HepG2 (cell line): ENCODE results near the gene SLC35A2. TPM values are rescaled to one million over a fixed set of nuclear protein-coding genes. Genes with fewer than 3 reads are reported as not detected.

ENCODE experiments used
- ATAC-seq: fragments of 200-7000 bp; cut with Tn5 transposase; 3 replicates; pipeline ENCODE4 v1.9.1; 2020; ENCODE audit warnings: mild to moderate bottlenecking, moderate library complexity
- BruUV-seq: library from RNA; stranded (reverse); fragments of 400-500 nt; replicated peaks from 2 replicates; lab custom pipeline; 2021; lab: Mats Ljungman, UMichigan
- CTCF ChIA-PET: fragments of 300-600 bp; formaldehyde crosslinking; extraction: SDS; loops from one replicate; lab custom pipeline; 2021; ENCODE audit warnings: low total read pairs, inconsistent platforms, low intra/inter-chr PET ratio; lab: Yijun Ruan, JAX
- POLR2A ChIA-PET: fragments of 350-600 bp; sonication (Branson Sonifier 250); formaldehyde crosslinking; loops from one replicate; lab custom pipeline; 2020; ENCODE audit warnings: antibody characterized with exemption, inconsistent platforms; lab: Yijun Ruan, JAX
- DNase-seq: peaks from one replicate; pipeline ENCODE4 v3.0.0-alpha.2; 2015; ENCODE audit warnings: low spot score
- FAIRE-seq: peaks from 3 replicates; lab custom pipeline; 2011; peaks lifted over from hg19 to GRCh38; lab: Jason Lieb, UNC
- H2AFZ ChIP-seq: one replicate; pipeline ENCODE4 v1.6.1; 2011; ENCODE audit warnings: low read length, inconsistent platforms
- H3K27ac ChIP-seq: fragments of 300-600 bp; 3 replicates; pipeline ENCODE4 v1.8.0; 2011; ENCODE audit warnings: mixed run types, mild to moderate bottlenecking, mixed read lengths, low read length, inconsistent platforms; ENCODE audit not compliant: insufficient read depth; ENCODE audit errors: extremely low read length
- H3K27me3 ChIP-seq, 2 experiments: fragments of 200-600 bp in 1 of 2; 2 replicates in 1 of 2; 3 replicates in 1 of 2; pipeline versions ENCODE4 v1.6.0 to v1.8.0; 2011; ENCODE audit warnings: low read length in 2 of 2, mild to moderate bottlenecking in 2 of 2, moderate library complexity in 2 of 2, inconsistent platforms in 1 of 2; ENCODE audit not compliant: insufficient read depth in 2 of 2, control insufficient read depth in 1 of 2
- H3K36me3 ChIP-seq, 2 experiments: fragments of 200-600 bp in 1 of 2; replicated peaks in 1 of 2; 2 replicates in 1 of 2; 3 replicates in 1 of 2; pipeline versions ENCODE4 v1.5.1 to v1.8.0; 2011; ENCODE audit warnings: low read length in 2 of 2, inconsistent platforms in 1 of 2; ENCODE audit not compliant: insufficient read depth in 2 of 2, control insufficient read depth in 1 of 2
- H3K4me1 ChIP-seq: 2 replicates; pipeline ENCODE4 v1.5.1; 2012; ENCODE audit warnings: low read length, inconsistent platforms; ENCODE audit not compliant: insufficient read depth
- H3K4me2 ChIP-seq: 2 replicates; pipeline ENCODE4 v1.6.0; 2011; ENCODE audit warnings: low read depth, low read length, inconsistent platforms
- H3K4me3 ChIP-seq, 3 experiments: fragments of 200-600 bp in 1 of 3; sonication (generic), shearing (Covaris generic) in 1 of 3; replicated peaks in 1 of 3; 2 replicates each; pipeline ENCODE4 v1.5.1; 2011 to 2016; ENCODE audit warnings: low read length in 3 of 3, inconsistent platforms in 2 of 3, low read depth in 2 of 3, mild to moderate bottlenecking in 2 of 3, control low read depth in 1 of 3, mixed read lengths in 1 of 3; ENCODE audit not compliant: insufficient read depth in 1 of 3
- H3K79me2 ChIP-seq: one replicate; pipeline ENCODE4 v1.6.1; 2011; ENCODE audit warnings: low read length, inconsistent platforms; ENCODE audit not compliant: insufficient read depth
- H3K9ac ChIP-seq: 2 replicates; pipeline ENCODE4 v1.6.0; 2011; ENCODE audit warnings: mild to moderate bottlenecking, low read depth, low read length, inconsistent platforms; ENCODE audit not compliant: insufficient read depth
- H3K9me3 ChIP-seq: 2 replicates; pipeline ENCODE4 v1.5.1; 2012; ENCODE audit warnings: mild to moderate bottlenecking, low read length
- H4K20me1 ChIP-seq: 2 replicates; pipeline ENCODE4 v1.6.0; 2011; ENCODE audit warnings: inconsistent platforms, mild to moderate bottlenecking, low read length, moderate library complexity; ENCODE audit not compliant: insufficient read depth
- ASH2L ChIP-seq: fragments of 300-600, 200-600 bp; sonication (generic); IDR thresholded peaks from 2 replicates; pipeline ENCODE4 v1.7.0; 2017; ENCODE audit warnings: low read depth, mild to moderate bottlenecking, moderate library complexity, mixed read lengths, low read length; ENCODE audit not compliant: insufficient read length
- BCL6 ChIP-seq: IDR thresholded peaks from 2 replicates; pipeline ENCODE4 v1.6.1; 2016; ENCODE audit warnings: missing genetic modification reagents, missing compliant biosample characterization
- FOXM1 ChIP-seq: sonication (generic); formaldehyde crosslinking; IDR thresholded peaks from 2 replicates; pipeline ENCODE4 v1.5.0; 2020; ENCODE audit warnings: missing genetic modification reagents
- RBAK ChIP-seq: sonication (generic); formaldehyde crosslinking; IDR thresholded peaks from 2 replicates; pipeline ENCODE4 v1.5.1; 2020; ENCODE audit warnings: mild to moderate bottlenecking, missing genetic modification reagents
- SNAI1 ChIP-seq: sonication (generic); formaldehyde crosslinking; IDR thresholded peaks from 2 replicates; pipeline ENCODE4 v1.5.0; 2020; ENCODE audit warnings: mild to moderate bottlenecking, missing genetic modification reagents, borderline replicate concordance
- ZNF24 ChIP-seq: fragments of 450-650 bp; IDR thresholded peaks from 2 replicates; pipeline ENCODE4 v1.6.1; 2017; ENCODE audit warnings: antibody characterized with exemption, mild to moderate bottlenecking
- ZNF451 ChIP-seq: sonication (generic); formaldehyde crosslinking; IDR thresholded peaks from 2 replicates; pipeline ENCODE4 v1.5.0; 2020; ENCODE audit warnings: mild to moderate bottlenecking, missing genetic modification reagents
- WGBS: methylation state at CpG from one replicate; pipeline ENCODE4 v1.1.6; 2017; ENCODE audit warnings: low lambda C conversion rate; 5-methylcytosine and 5-hydroxymethylcytosine counted together
- in situ Hi-C: cut with HindIII; loops from 2 replicates; pipeline ENCODE4 v1.10.0; 2017; ENCODE audit warnings: low pct_unique_long_range_greater_than_20kb; ENCODE audit not compliant: extremely low pct_ligation_motif_present
- intact Hi-C: fragments of 100-400 bp; cut with micrococcal nuclease; formaldehyde crosslinking; loops from one replicate; pipeline ENCODE4 v1.10.0; 2022; ENCODE audit not compliant: unreplicated experiment
- polyA plus RNA-seq, 8 experiments: library from polyadenylated mRNA; depleted of rRNA in 3 of 8; stranded (reverse) in 7 of 8; unstranded in 1 of 8; fragments of >200 nt; fragmentation: Illumina TruSeq in 4 of 8; extraction: Trizol in 4 of 8; gene quantifications; 2 replicates each; pipeline versions ENCODE4 v1.2.1 to v1.2.3, GENCODE V29; 2011 to 2016; ENCODE audit warnings: low read depth in 4 of 8, missing spikeins in 1 of 8, mixed read lengths in 1 of 8; ENCODE audit not compliant: insufficient read depth in 1 of 8
- total RNA-seq, 5 experiments: library from RNA; depleted of rRNA; stranded (reverse); fragments of >200 nt; fragmentation: Illumina TruSeq; extraction: Trizol; gene quantifications; 2 replicates each; pipeline ENCODE4 v1.2.3, GENCODE V29; 2016; ENCODE audit warnings: low read depth in 1 of 5
- TF ChIP-seq, protein P1 (sequence below): sonication (generic); formaldehyde crosslinking; conservative IDR thresholded peaks from 2 replicates; pipeline ENCODE4 v1.4.0; 2020; ENCODE audit warnings: missing genetic modification reagents
- TF ChIP-seq, protein P2 (sequence below): sonication (generic); formaldehyde crosslinking; IDR thresholded peaks from 2 replicates; pipeline ENCODE4 v1.4.0; 2020; ENCODE audit warnings: missing genetic modification reagents, borderline replicate concordance

The SLC35A2 gene
- total and polyA plus RNA-seq, 2 of the 13 experiments (the other 11 are each of a cell fraction or from before 2014, with no cell fraction given), result 32.1 to 40.8 TPM

DNA sequence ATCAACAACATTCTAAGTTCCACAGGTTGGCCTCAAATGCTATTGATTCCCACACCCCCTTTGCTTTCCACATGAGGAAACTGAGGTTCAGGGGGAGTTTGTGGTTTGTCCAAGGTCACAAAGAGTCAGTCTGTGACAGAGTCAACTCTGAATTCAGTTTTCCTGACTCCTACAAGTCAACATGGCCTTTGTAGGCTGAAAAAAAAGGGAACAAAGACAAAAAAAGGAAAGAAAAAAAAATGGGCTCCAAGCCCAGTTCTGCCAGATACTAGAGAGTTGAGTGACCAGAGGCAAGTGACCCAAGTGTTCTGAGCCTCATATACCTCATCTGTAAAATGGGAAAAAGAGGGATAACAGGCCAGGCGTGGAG lies 23.8 kb upstream of the SLC35A2 start:
- peaks cover 8 to 31% of the 10 kb centered on the region in 2 experiments; a peak in 4 of 5 replicates for H3K36me3 ChIP-seq
- peaks cover under 1% of the 10 kb centered on the region; the same call in 1 of the 2 replicates for H3K4me1 ChIP-seq
- in situ Hi-C loops, result no loop called here
- no peak overlapping the region for H3K9ac ChIP-seq
- TF ChIP-seq ASH2L (no peak), BCL6 (CRISPR knock-in tag) (no peak), FOXM1 (CRISPR knock-in tag) (no peak), SNAI1 (CRISPR knock-in tag) (no peak), ZNF24 (no peak), ZNF451 (CRISPR knock-in tag) (no peak), RBAK (CRISPR knock-in tag) (no peak)
- TF ChIP-seq, protein P1, sequence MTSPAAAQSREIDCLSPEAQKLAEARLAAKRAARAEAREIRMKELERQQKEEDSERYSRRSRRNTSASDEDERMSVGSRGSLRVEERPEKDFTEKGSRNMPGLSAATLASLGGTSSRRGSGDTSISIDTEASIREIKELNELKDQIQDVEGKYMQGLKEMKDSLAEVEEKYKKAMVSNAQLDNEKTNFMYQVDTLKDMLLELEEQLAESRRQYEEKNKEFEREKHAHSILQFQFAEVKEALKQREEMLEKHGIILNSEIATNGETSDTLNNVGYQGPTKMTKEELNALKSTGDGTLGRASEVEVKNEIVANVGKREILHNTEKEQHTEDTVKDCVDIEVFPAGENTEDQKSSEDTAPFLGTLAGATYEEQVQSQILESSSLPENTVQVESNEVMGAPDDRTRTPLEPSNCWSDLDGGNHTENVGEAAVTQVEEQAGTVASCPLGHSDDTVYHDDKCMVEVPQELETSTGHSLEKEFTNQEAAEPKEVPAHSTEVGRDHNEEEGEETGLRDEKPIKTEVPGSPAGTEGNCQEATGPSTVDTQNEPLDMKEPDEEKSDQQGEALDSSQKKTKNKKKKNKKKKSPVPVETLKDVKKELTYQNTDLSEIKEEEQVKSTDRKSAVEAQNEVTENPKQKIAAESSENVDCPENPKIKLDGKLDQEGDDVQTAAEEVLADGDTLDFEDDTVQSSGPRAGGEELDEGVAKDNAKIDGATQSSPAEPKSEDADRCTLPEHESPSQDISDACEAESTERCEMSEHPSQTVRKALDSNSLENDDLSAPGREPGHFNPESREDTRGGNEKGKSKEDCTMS (CRISPR knock-in tag), result no peak
- TF ChIP-seq, protein P2, sequence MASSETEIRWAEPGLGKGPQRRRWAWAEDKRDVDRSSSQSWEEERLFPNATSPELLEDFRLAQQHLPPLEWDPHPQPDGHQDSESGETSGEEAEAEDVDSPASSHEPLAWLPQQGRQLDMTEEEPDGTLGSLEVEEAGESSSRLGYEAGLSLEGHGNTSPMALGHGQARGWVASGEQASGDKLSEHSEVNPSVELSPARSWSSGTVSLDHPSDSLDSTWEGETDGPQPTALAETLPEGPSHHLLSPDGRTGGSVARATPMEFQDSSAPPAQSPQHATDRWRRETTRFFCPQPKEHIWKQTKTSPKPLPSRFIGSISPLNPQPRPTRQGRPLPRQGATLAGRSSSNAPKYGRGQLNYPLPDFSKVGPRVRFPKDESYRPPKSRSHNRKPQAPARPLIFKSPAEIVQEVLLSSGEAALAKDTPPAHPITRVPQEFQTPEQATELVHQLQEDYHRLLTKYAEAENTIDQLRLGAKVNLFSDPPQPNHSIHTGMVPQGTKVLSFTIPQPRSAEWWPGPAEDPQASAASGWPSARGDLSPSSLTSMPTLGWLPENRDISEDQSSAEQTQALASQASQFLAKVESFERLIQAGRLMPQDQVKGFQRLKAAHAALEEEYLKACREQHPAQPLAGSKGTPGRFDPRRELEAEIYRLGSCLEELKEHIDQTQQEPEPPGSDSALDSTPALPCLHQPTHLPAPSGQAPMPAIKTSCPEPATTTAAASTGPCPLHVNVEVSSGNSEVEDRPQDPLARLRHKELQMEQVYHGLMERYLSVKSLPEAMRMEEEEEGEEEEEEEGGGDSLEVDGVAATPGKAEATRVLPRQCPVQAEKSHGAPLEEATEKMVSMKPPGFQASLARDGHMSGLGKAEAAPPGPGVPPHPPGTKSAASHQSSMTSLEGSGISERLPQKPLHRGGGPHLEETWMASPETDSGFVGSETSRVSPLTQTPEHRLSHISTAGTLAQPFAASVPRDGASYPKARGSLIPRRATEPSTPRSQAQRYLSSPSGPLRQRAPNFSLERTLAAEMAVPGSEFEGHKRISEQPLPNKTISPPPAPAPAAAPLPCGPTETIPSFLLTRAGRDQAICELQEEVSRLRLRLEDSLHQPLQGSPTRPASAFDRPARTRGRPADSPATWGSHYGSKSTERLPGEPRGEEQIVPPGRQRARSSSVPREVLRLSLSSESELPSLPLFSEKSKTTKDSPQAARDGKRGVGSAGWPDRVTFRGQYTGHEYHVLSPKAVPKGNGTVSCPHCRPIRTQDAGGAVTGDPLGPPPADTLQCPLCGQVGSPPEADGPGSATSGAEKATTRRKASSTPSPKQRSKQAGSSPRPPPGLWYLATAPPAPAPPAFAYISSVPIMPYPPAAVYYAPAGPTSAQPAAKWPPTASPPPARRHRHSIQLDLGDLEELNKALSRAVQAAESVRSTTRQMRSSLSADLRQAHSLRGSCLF (CRISPR knock-in tag), result no peak
- TF ChIP-seq, all 625 proteins: peak for 0
- Histone ChIP-seq H3K27me3 (no peaks in the 10 kb centered on the region), H2AFZ (no peak overlapping the region), H4K20me1 (no peaks in the 10 kb centered on the region), H3K79me2 (peaks cover 15% of the 10 kb centered on the region), H3K4me2 (no peak overlapping the region), H3K4me3 (no peak overlapping the region), H3K27ac (no peak overlapping the region), H3K9me3 (no peaks in the 10 kb centered on the region)
- CTCF ChIA-PET, result no interaction called here
- ATAC-seq (no peak), FAIRE-seq (no peak), DNase-seq (no peak)
- 100% methylated on average over 1 of the region's 1 CpG for WGBS
- BruUV-seq, result no TSS peak
- POLR2A ChIA-PET, result no interaction called here
- intact Hi-C loops, result no loop called here
